ENCODE data around the gene HEXA. TPM values are rescaled to one million over a fixed set of nuclear protein-coding genes. Genes with fewer than 3 reads are reported as not detected.

Gene HEXA
- total and polyA plus RNA-seq, 9 of the 15 experiments (the other 6 are each of a cell fraction or from before 2014, with no cell fraction given), result 22.2 to 136 (median 68.9) TPM

- ChIA-PET POLR2A (interaction anchor here (0.6 kb wide), 1 partner anchor 335 kb away, joined by 3 read pairs; no protein-coding TSS in a partner anchor), CTCF (ENCODE audit: low intra/inter-chr PET ratio) (no interaction called here)
- H2AFZ ChIP-seq (ENCODE audit: low read depth, low read length), result no peak overlapping the region
- intact Hi-C loops (cut with micrococcal nuclease) (no loop called here), in situ Hi-C loops (cut with MboI) (loop anchor here (10.0 kb wide), 1 partner anchor 240 kb away; no protein-coding TSS in a partner anchor)
- peaks cover 58% of the 10 kb centered on the region for H3K36me3 ChIP-seq (ENCODE audit: control insufficient read depth, insufficient read depth, low read length)
- TF ChIP-seq CREB1 (IDR thresholded peaks at IDR 0.05) (no peak), CREB1 (CRISPR knock-in tag; IDR thresholded peaks at IDR 0.05) (no peak), PTTG1 (tag; IDR thresholded peaks at IDR 0.05; ENCODE audit: low read depth) (no peak), JUND (IDR thresholded peaks at IDR 0.05; ENCODE audit: borderline replicate concordance, low read depth, low read length) (no peak), JUND (tag; IDR thresholded peaks at IDR 0.05; ENCODE audit: borderline replicate concordance, low read depth, low read length) (no peak)
- no peaks in the 10 kb centered on the region for H3K9me1 ChIP-seq (ENCODE audit: control insufficient read depth, insufficient read depth, low read length)
- H3K9ac ChIP-seq (ENCODE audit: insufficient read depth in 1 of 2, low read depth in 2 of 2, low read length in 2 of 2), result no peak overlapping the region
- no peak overlapping the region for H3K27ac ChIP-seq (ENCODE audit: extremely low read depth, low read depth, low read length)
- BruUV-seq (replicated peaks), result no TSS peak
- H3K4me1 ChIP-seq (replicated peaks in 1 of 2; ENCODE audit: control insufficient read depth in 2 of 2, insufficient read depth in 2 of 2, low read length in 2 of 2), result no peaks in the 10 kb centered on the region
- no peak overlapping the region for H3K4me3 ChIP-seq
- no peak overlapping the region for H3K4me2 ChIP-seq (ENCODE audit: insufficient read depth, low read length)
- H3K27me3 ChIP-seq (ENCODE audit: control insufficient read depth in 2 of 2, insufficient read depth in 2 of 2, low read length in 2 of 2), result no peaks in the 10 kb centered on the region
- H3K9me3 ChIP-seq (replicated peaks; ENCODE audit: control insufficient read depth, insufficient read depth, low read depth, low read length), result no peaks in the 10 kb centered on the region
- no peaks in the 10 kb centered on the region for H3K79me2 ChIP-seq (ENCODE audit: control insufficient read depth, insufficient read depth, low read length)
- 82% methylated on average over 7 of the region's 7 CpGs for WGBS (ENCODE audit: insufficient coverage, low coverage, missing lambda C conversion rate)
- DNase-seq (ENCODE audit: extremely low read depth in 1 of 4, low spot score in 3 of 4) (no peak), FAIRE-seq (no peak), ATAC-seq (no peak)
- H4K20me1 ChIP-seq (replicated peaks; ENCODE audit: control insufficient read depth, insufficient read depth, low read length), result no peaks in the 10 kb centered on the region
Observed at GRCh38 chr15:72345280-72345679, 30.5 kb downstream of the HEXA start.

GRCh38 chr15:72344602-72345001, 31.2 kb downstream of the HEXA start:
- Histone ChIP-seq H3K9ac (ENCODE audit: insufficient read depth in 1 of 2, low read depth in 2 of 2, low read length in 2 of 2) (no peak overlapping the region), H2AFZ (ENCODE audit: low read depth, low read length) (no peak overlapping the region), H3K4me3 (no peak overlapping the region), H3K4me1 (replicated peaks in 1 of 2; ENCODE audit: control insufficient read depth in 2 of 2, insufficient read depth in 2 of 2, low read length in 2 of 2) (peaks cover 3 to 5% of the 10 kb centered on the region in 2 experiments; a peak in 3 of 5 replicates), H3K9me1 (ENCODE audit: control insufficient read depth, insufficient read depth, low read length) (no peaks in the 10 kb centered on the region), H3K79me2 (ENCODE audit: control insufficient read depth, insufficient read depth, low read length) (no peaks in the 10 kb centered on the region), H3K27me3 (ENCODE audit: control insufficient read depth in 2 of 2, insufficient read depth in 2 of 2, low read length in 2 of 2) (no peaks in the 10 kb centered on the region), H3K36me3 (ENCODE audit: control insufficient read depth, insufficient read depth, low read length) (peaks cover 54% of the 10 kb centered on the region), H3K4me2 (ENCODE audit: insufficient read depth, low read length) (no peak overlapping the region), H4K20me1 (replicated peaks; ENCODE audit: control insufficient read depth, insufficient read depth, low read length) (peaks cover 3% of the 10 kb centered on the region; the same call in 1 of the 2 replicates), H3K27ac (ENCODE audit: extremely low read depth, low read depth, low read length) (no peak overlapping the region; the same call in 2 of the 3 replicates), H3K9me3 (replicated peaks; ENCODE audit: control insufficient read depth, insufficient read depth, low read depth, low read length) (no peaks in the 10 kb centered on the region)
- intact Hi-C loops (cut with micrococcal nuclease) (no loop called here), in situ Hi-C loops (cut with MboI) (loop anchor here (10.0 kb wide), 1 partner anchor 240 kb away; no protein-coding TSS in a partner anchor)
- WGBS (ENCODE audit: insufficient coverage, low coverage, missing lambda C conversion rate), result 26% methylated on average over 1 of the region's 1 CpG
- DNase-seq (ENCODE audit: extremely low read depth in 1 of 4, low spot score in 3 of 4), result no peak
- no TSS peak for BruUV-seq (replicated peaks)
- no peak for ATAC-seq
- POLR2A ChIA-PET, result interaction anchor here (0.5 to 0.6 kb wide), 2 partner anchors 335 to 441 kb away, joined by 3 read pairs; no protein-coding TSS in a partner anchor
- no peak for TF ChIP-seq FOXA1 (IDR thresholded peaks at IDR 0.05; ENCODE audit: borderline replicate concordance)
- TF ChIP-seq OTX1 (CRISPR knock-in tag; IDR thresholded peaks at IDR 0.05), result no peak
- TF ChIP-seq, protein P1, sequence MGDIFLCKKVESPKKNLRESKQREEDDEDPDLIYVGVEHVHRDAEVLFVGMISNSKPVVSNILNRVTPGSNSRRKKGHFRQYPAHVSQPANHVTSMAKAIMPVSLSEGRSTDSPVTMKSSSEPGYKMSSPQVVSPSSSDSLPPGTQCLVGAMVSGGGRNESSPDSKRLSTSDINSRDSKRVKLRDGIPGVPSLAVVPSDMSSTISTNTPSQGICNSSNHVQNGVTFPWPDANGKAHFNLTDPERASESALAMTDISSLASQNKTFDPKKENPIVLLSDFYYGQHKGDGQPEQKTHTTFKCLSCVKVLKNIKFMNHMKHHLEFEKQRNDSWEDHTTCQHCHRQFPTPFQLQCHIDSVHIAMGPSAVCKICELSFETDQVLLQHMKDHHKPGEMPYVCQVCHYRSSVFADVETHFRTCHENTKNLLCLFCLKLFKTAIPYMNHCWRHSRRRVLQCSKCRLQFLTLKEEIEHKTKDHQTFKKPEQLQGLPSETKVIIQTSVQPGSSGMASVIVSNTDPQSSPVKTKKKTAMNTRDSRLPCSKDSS (IDR thresholded peaks at IDR 0.05; ENCODE audit: low read depth, partially characterized antibody), result no peak
- TF ChIP-seq SP1 (CRISPR knock-in tag; IDR thresholded peaks at IDR 0.05), result no peak
- TF ChIP-seq RBM22 (IDR thresholded peaks at IDR 0.05; ENCODE audit: low read depth, low read length, poor library complexity, severe bottlenecking), result no peak
- no peak for TF ChIP-seq FOXK1 (CRISPR knock-in tag; IDR thresholded peaks at IDR 0.05; ENCODE audit: borderline replicate concordance)
- TF ChIP-seq MECOM (CRISPR knock-in tag; IDR thresholded peaks at IDR 0.05), result no peak
- TF ChIP-seq E2F3 (CRISPR knock-in tag; IDR thresholded peaks at IDR 0.05), result no peak
- FAIRE-seq, result no peak
- CTCF ChIA-PET (ENCODE audit: low intra/inter-chr PET ratio), result no interaction called here
